Measurements from ENCODE around the gene MYOF. TPM values are rescaled to one million over a fixed set of nuclear protein-coding genes. Genes with fewer than 3 reads are reported as not detected.
"Not testable (repeated sequence)": the region's sequence is repeated elsewhere in the genome, so short reads cannot be mapped to it uniquely, and the experiment has no call there.

The MYOF gene
- total RNA-seq, 1 donor from 2014 or later, result 264 TPM

GRCh38 chr10:93431361-93431760 is 50.8 kb downstream of the MYOF start:
- DNase-seq (ENCODE audit: low read depth), result no peak

GRCh38 chr10:93425861-93426260 is 56.3 kb downstream of the MYOF start:
- no peak for DNase-seq (ENCODE audit: low read depth)

GRCh38 chr10:93422118-93422517 is 60.0 kb downstream of the MYOF start:
- no peak for DNase-seq (ENCODE audit: low read depth)

GRCh38 chr10:93420944-93421825 is 60.9 kb downstream of the MYOF start:
- no peak for DNase-seq (ENCODE audit: low read depth)

GRCh38 chr10:93420091-93420490 is 62.0 kb downstream of the MYOF start:
- DNase-seq (ENCODE audit: low read depth), result peak; percentile 87

GRCh38 chr10:93419016-93419415 is 63.1 kb downstream of the MYOF start:
- DNase-seq (ENCODE audit: low read depth), result not testable (repeated sequence)

GRCh38 chr10:93417921-93418320 is 64.2 kb downstream of the MYOF start:
- DNase-seq (ENCODE audit: low read depth), result no peak

GRCh38 chr10:93417266-93417665 is 64.9 kb downstream of the MYOF start:
- DNase-seq (ENCODE audit: low read depth), result peak; percentile 56

- no peak for DNase-seq (ENCODE audit: low read depth)
Observed at GRCh38 chr10:93416824-93417223, 65.3 kb downstream of the MYOF start.

- DNase-seq (ENCODE audit: low read depth), result no peak
Observed at GRCh38 chr10:93415693-93416092, 66.4 kb downstream of the MYOF start.

GRCh38 chr10:93413252-93413689 is 68.9 kb downstream of the MYOF start:
- DNase-seq (ENCODE audit: low read depth), result no peak

- no peak for DNase-seq (ENCODE audit: low read depth)
Observed at GRCh38 chr10:93412801-93413200, 69.3 kb downstream of the MYOF start.

- DNase-seq (ENCODE audit: low read depth), result no peak
Observed at GRCh38 chr10:93410697-93411348, 71.3 kb downstream of the MYOF start.

- peak; percentile 24 for DNase-seq (ENCODE audit: low read depth)
Observed at GRCh38 chr10:93408783-93409182, 73.4 kb downstream of the MYOF start.

GRCh38 chr10:93406364-93407145 is 75.6 kb downstream of the MYOF start:
- DNase-seq (ENCODE audit: low read depth), result peak; percentile 50

GRCh38 chr10:93404048-93404354 is 78.1 kb downstream of the MYOF start:
- no peak for DNase-seq (ENCODE audit: low read depth)

GRCh38 chr10:93403152-93404047 is 78.7 kb downstream of the MYOF start:
- DNase-seq (ENCODE audit: low read depth), result no peak

GRCh38 chr10:93402192-93402591 is 79.9 kb downstream of the MYOF start:
- DNase-seq (ENCODE audit: low read depth), result no peak

- no peak for DNase-seq (ENCODE audit: low read depth)
Observed at GRCh38 chr10:93398528-93398927, 83.6 kb downstream of the MYOF start.

- DNase-seq (ENCODE audit: low read depth), result no peak
Observed at GRCh38 chr10:93397020-93397419, 85.1 kb downstream of the MYOF start.

- DNase-seq (ENCODE audit: low read depth), result no peak
Observed at GRCh38 chr10:93393211-93393610, 88.9 kb downstream of the MYOF start.
